CD14-positive monocyte (primary cell): ENCODE data around the gene CHAF1A. TPM values are rescaled to one million over a fixed set of nuclear protein-coding genes. Genes with fewer than 3 reads are reported as not detected.
A peak's percentile ranks its signal among the peaks of the same experiment; 100 is the strongest.

Experiments
- DNase-seq, 3 donors: peaks; one replicate each; pipeline ENCODE4 v3.0.0-alpha.2; 2011 to 2022
- H2AFZ ChIP-seq: 2 replicates; pipeline ENCODE4 v1.6.0; 2012; ENCODE audit warnings: mild to moderate bottlenecking, low read depth, low read length, inconsistent platforms; ENCODE audit not compliant: insufficient read depth, poor library complexity, severe bottlenecking
- H3K27ac ChIP-seq, 2 donors: 1 replicate in 1 of 2; 2 replicates in 1 of 2; pipeline ENCODE4 v1.5.1; 2012 to 2013; ENCODE audit warnings: low read length in 2 of 2, control low read depth in 1 of 2, inconsistent platforms in 1 of 2, low read depth in 1 of 2, mild to moderate bottlenecking in 1 of 2
- H3K27me3 ChIP-seq, 2 donors: one replicate each; pipeline versions ENCODE4 v1.6.0 to v1.6.1; 2011 to 2013; ENCODE audit warnings: low read length in 2 of 2; ENCODE audit not compliant: control insufficient read depth in 2 of 2, insufficient read depth in 2 of 2
- H3K36me3 ChIP-seq, 2 donors: replicated peaks in 1 of 2; 1 replicate in 1 of 2; 2 replicates in 1 of 2; pipeline versions ENCODE4 v1.5.1 to v1.6.1; 2012 to 2013; ENCODE audit warnings: low read length in 2 of 2, control low read depth in 1 of 2, inconsistent platforms in 1 of 2, mild to moderate bottlenecking in 1 of 2; ENCODE audit not compliant: insufficient read depth in 2 of 2, control insufficient read depth in 1 of 2
- H3K4me1 ChIP-seq, 2 donors: 1 replicate in 1 of 2; 2 replicates in 1 of 2; pipeline versions ENCODE4 v1.5.1 to v1.6.1; 2012 to 2013; ENCODE audit warnings: low read length in 2 of 2, control low read depth in 1 of 2, inconsistent platforms in 1 of 2, mild to moderate bottlenecking in 1 of 2, moderate library complexity in 1 of 2; ENCODE audit not compliant: insufficient read depth in 2 of 2, control insufficient read depth in 1 of 2
- H3K4me2 ChIP-seq: replicated peaks from 2 replicates; pipeline ENCODE3; 2012; ENCODE audit warnings: low read length, moderate library complexity, mild to moderate bottlenecking; ENCODE audit not compliant: poor library complexity, severe bottlenecking; ENCODE audit errors: extremely low read depth
- H3K4me3 ChIP-seq, 3 experiments: fragments of 200-600 bp in 1 of 3; sonication (generic) in 1 of 3; replicated peaks in 1 of 3; 1 replicate in 2 of 3; 2 replicates in 1 of 3; pipeline ENCODE4 v1.5.1; 2011 to 2013; ENCODE audit warnings: low read length in 3 of 3, mild to moderate bottlenecking in 3 of 3, control low read depth in 2 of 3, low read depth in 2 of 3, inconsistent platforms in 1 of 3, moderate library complexity in 1 of 3
- H3K79me2 ChIP-seq: 2 replicates; pipeline ENCODE4 v1.6.0; 2012; ENCODE audit warnings: mild to moderate bottlenecking, control low read depth, inconsistent platforms, low read length, moderate library complexity; ENCODE audit not compliant: insufficient read depth
- H3K9ac ChIP-seq: 2 replicates; pipeline ENCODE4 v1.6.0; 2017; ENCODE audit warnings: low read length, mild to moderate bottlenecking; ENCODE audit not compliant: insufficient read depth, poor library complexity, severe bottlenecking
- H3K9me3 ChIP-seq, 2 donors: replicated peaks in 1 of 2; 1 replicate in 1 of 2; 2 replicates in 1 of 2; pipeline versions ENCODE4 v1.5.1 to v1.6.1; 2012 to 2013; ENCODE audit warnings: low read length in 2 of 2, control low read depth in 1 of 2; ENCODE audit not compliant: control insufficient read depth in 1 of 2, insufficient read depth in 1 of 2
- H4K20me1 ChIP-seq: 2 replicates; pipeline ENCODE4 v1.6.0; 2012; ENCODE audit warnings: mild to moderate bottlenecking, low read length, control low read depth, moderate library complexity; ENCODE audit not compliant: insufficient read depth
- H3K27ac Mint-ChIP-seq, 7 donors: one replicate each; pipeline ENCODE4 v1.8.0; 2020; ENCODE audit warnings: mild to moderate bottlenecking in 7 of 7, mixed read lengths in 7 of 7, moderate library complexity in 6 of 7, inconsistent platforms in 2 of 7
- H3K27me3 Mint-ChIP-seq, 3 donors: one replicate each; pipeline ENCODE4 v1.8.0; 2021 to 2022; ENCODE audit warnings: low read depth in 3 of 3, mild to moderate bottlenecking in 3 of 3, mixed read lengths in 3 of 3, moderate library complexity in 3 of 3, inconsistent platforms in 1 of 3
- H3K36me3 Mint-ChIP-seq, 2 donors: one replicate each; pipeline ENCODE4 v1.8.0; 2020; ENCODE audit warnings: mixed read lengths in 2 of 2, inconsistent platforms in 1 of 2, mild to moderate bottlenecking in 1 of 2
- H3K4me1 Mint-ChIP-seq: one replicate; pipeline ENCODE4 v1.8.0; 2020; ENCODE audit warnings: mild to moderate bottlenecking, mixed read lengths
- H3K4me3 Mint-ChIP-seq, 2 donors: one replicate each; pipeline ENCODE4 v1.8.0; 2020; ENCODE audit warnings: mild to moderate bottlenecking in 2 of 2, mixed read lengths in 2 of 2, moderate library complexity in 1 of 2
- H3K9me3 Mint-ChIP-seq, 7 donors: one replicate each; pipeline ENCODE4 v1.8.0; 2020 to 2022; ENCODE audit warnings: mixed read lengths in 7 of 7, mild to moderate bottlenecking in 6 of 7, moderate library complexity in 6 of 7, inconsistent platforms in 2 of 7
- CTCF ChIP-seq: fragments of 200-600 bp; IDR thresholded peaks from one replicate; pipeline ENCODE4 v1.8.0; 2022; ENCODE audit warnings: antibody characterized with exemption, mild to moderate bottlenecking
- WGBS: methylation state at CpG from one replicate; pipeline ENCODE4 v1.1.5; 2013; ENCODE audit warnings: missing lambda C conversion rate; ENCODE audit not compliant: insufficient coverage; 5-methylcytosine and 5-hydroxymethylcytosine counted together
- intact Hi-C, 2 donors: fragments of 100-400 bp; cut with micrococcal nuclease; formaldehyde crosslinking; loops; one replicate each; pipeline versions ENCODE4 v1.15.0 to v1.15.1; 2023
- polyA plus RNA-seq, 3 donors: library from polyadenylated mRNA; depleted of rRNA in 1 of 3; unstranded in 2 of 3; stranded (reverse) in 1 of 3; fragments of 300-500 nt in 2 of 3; fragments of >200 nt in 1 of 3; fragmentation: Illumina TruSeq in 2 of 3; gene quantifications; 1 replicate in 2 of 3; 2 replicates in 1 of 3; pipeline ENCODE4 v1.2.3, GENCODE V29; 2012 to 2021

CHAF1A gene
- polyA plus RNA-seq, 3 donors, result 4.4 to 26.4 (median 5.4) TPM

- no peak overlapping the region for H3K4me2 ChIP-seq
- H3K36me3 Mint-ChIP-seq, result peaks cover 19 to 74% of the 10 kb centered on the region in 2 donors
- H3K27me3 Mint-ChIP-seq, result peaks cover 0 to 2% (median 2%) of the 10 kb centered on the region in 3 donors
- peaks cover 16 to 47% of the 10 kb centered on the region in 2 donors for H3K36me3 ChIP-seq
- intact Hi-C loops, result no loop called here
- H3K4me1 ChIP-seq, result no peaks in the 10 kb centered on the region
- no peaks in the 10 kb centered on the region for H4K20me1 ChIP-seq
- H3K27me3 ChIP-seq, result no peaks in the 10 kb centered on the region
- H3K4me3 ChIP-seq, result no peak overlapping the region
- no peaks in the 10 kb centered on the region for H3K4me1 Mint-ChIP-seq
- WGBS, result 96% methylated on average over 31 of the region's 35 CpGs
- H3K4me3 Mint-ChIP-seq, result no peak overlapping the region
- H3K9ac ChIP-seq, result no peak overlapping the region
- no peak for TF ChIP-seq CTCF
- H2AFZ ChIP-seq, result no peak overlapping the region
- H3K9me3 Mint-ChIP-seq, result no peaks in the 10 kb centered on the region
- H3K79me2 ChIP-seq, result no peaks in the 10 kb centered on the region
- H3K27ac ChIP-seq, result no peak overlapping the region
- H3K9me3 ChIP-seq, result no peaks in the 10 kb centered on the region
- DNase-seq, result no peak
- peak overlapping the region in 1 of 7 donors; percentile 55 for H3K27ac Mint-ChIP-seq
These were observed 80.4 kb downstream of the CHAF1A start for GRCh38 chr19:4482721-4483364.

GRCh38 chr19:4483385-4483784 is 80.9 kb downstream of the CHAF1A start:
- H3K27ac Mint-ChIP-seq, result peak overlapping the region in 1 of 7 donors; percentile 51
- TF ChIP-seq CTCF, result no peak
- H3K36me3 Mint-ChIP-seq, result peaks cover 21 to 69% of the 10 kb centered on the region in 2 donors
- intact Hi-C loops, result no loop called here
- no peaks in the 10 kb centered on the region for H3K79me2 ChIP-seq
- peaks cover 18 to 46% of the 10 kb centered on the region in 2 donors for H3K36me3 ChIP-seq
- WGBS, result 96% methylated on average over 17 of the region's 19 CpGs
- H3K27me3 Mint-ChIP-seq, result peaks cover 0 to 2% (median 2%) of the 10 kb centered on the region in 3 donors
- no peaks in the 10 kb centered on the region for H3K4me1 Mint-ChIP-seq
- no peaks in the 10 kb centered on the region for H3K9me3 ChIP-seq
- no peak for DNase-seq
- no peak overlapping the region for H3K9ac ChIP-seq
- H3K9me3 Mint-ChIP-seq, result no peaks in the 10 kb centered on the region
- no peak overlapping the region for H3K4me2 ChIP-seq
- no peak overlapping the region for H3K27ac ChIP-seq
- no peaks in the 10 kb centered on the region for H3K4me1 ChIP-seq
- H3K4me3 Mint-ChIP-seq, result no peak overlapping the region
- H4K20me1 ChIP-seq, result no peaks in the 10 kb centered on the region
- no peak overlapping the region for H2AFZ ChIP-seq
- no peak overlapping the region for H3K4me3 ChIP-seq
- no peaks in the 10 kb centered on the region for H3K27me3 ChIP-seq
